ENCODE results near the gene SF3B1.

DNA sequence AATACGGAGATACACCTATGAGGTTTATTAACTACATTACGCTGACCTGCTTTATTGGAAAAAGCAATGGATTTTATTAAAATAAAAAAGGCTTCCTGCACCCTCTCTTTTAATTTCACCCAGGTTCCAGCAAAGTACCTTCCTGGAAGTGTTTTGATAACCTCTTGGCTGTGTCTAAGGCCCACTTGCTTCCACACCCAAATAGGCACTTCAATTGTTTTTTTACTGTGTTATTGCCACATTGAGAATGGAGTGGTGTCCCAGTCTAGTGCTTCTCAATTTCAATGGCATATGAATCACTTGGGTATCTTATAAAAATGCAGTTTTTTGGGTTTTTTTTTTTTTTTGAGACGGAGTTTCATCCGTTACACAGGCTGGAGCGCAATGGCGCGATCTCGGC lies 47.6 kb downstream of the SF3B1 start:
- TF ChIP-seq SUZ12 (IDR thresholded peaks at IDR 0.05) (no peak), SP1 (IDR thresholded peaks at IDR 0.05) (no peak), NFRKB (IDR thresholded peaks at IDR 0.05) (no peak), BHLHE40 (IDR thresholded peaks at IDR 0.05; ENCODE audit: borderline replicate concordance) (no peak), FOXM1 (IDR thresholded peaks at IDR 0.05; ENCODE audit: borderline replicate concordance) (no peak), TARDBP (IDR thresholded peaks at IDR 0.05) (no peak), FOXK2 (IDR thresholded peaks at IDR 0.05) (no peak), LEF1 (IDR thresholded peaks at IDR 0.05; ENCODE audit: borderline replicate concordance) (no peak), ELF4 (IDR thresholded peaks at IDR 0.05) (no peak), L3MBTL2 (conservative IDR thresholded peaks at IDR 0.05) (no peak), ARNT (IDR thresholded peaks at IDR 0.05) (no peak), CTBP1 (IDR thresholded peaks at IDR 0.05; ENCODE audit: borderline replicate concordance) (no peak), ZNF384 (IDR thresholded peaks at IDR 0.05) (no peak)
- TF ChIP-seq, protein P1, sequence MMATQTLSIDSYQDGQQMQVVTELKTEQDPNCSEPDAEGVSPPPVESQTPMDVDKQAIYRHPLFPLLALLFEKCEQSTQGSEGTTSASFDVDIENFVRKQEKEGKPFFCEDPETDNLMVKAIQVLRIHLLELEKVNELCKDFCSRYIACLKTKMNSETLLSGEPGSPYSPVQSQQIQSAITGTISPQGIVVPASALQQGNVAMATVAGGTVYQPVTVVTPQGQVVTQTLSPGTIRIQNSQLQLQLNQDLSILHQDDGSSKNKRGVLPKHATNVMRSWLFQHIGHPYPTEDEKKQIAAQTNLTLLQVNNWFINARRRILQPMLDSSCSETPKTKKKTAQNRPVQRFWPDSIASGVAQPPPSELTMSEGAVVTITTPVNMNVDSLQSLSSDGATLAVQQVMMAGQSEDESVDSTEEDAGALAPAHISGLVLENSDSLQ (IDR thresholded peaks at IDR 0.05), result no peak

Measured in HEK293T (cell line).